ENCODE results near the gene IGSF5. TPM values are rescaled to one million over a fixed set of nuclear protein-coding genes. Genes with fewer than 3 reads are reported as not detected.

Gene IGSF5
- total and polyA plus RNA-seq, 9 of the 15 experiments (the other 6 are each of a cell fraction or from before 2014, with no cell fraction given) = not detected

- TF ChIP-seq ID3 (CRISPR knock-in tag; IDR thresholded peaks at IDR 0.05) = no peak
- no peak for TF ChIP-seq ID3 (tag; IDR thresholded peaks at IDR 0.05)
- no peak for TF ChIP-seq FOXA1 (IDR thresholded peaks at IDR 0.05; ENCODE audit: borderline replicate concordance)
- peak; percentile 33; the same call in 1 of the 2 replicates for TF ChIP-seq ZNF395 (CRISPR knock-in tag; IDR thresholded peaks at IDR 0.05)
- no peak for TF ChIP-seq MED1 (CRISPR knock-in tag; IDR thresholded peaks at IDR 0.05; ENCODE audit: borderline replicate concordance)
- peak in 1 of 2 experiments; percentile 3; a peak in 1 of 4 replicates for TF ChIP-seq TEAD1 (CRISPR knock-in tag; IDR thresholded peaks at IDR 0.05)
- no peak for TF ChIP-seq DMBX1 (CRISPR knock-in tag; IDR thresholded peaks at IDR 0.05; ENCODE audit: borderline replicate concordance)
- TF ChIP-seq MAFG (tag; conservative IDR thresholded peaks at IDR 0.05) = no peak
- TF ChIP-seq ZKSCAN8 (CRISPR knock-in tag; IDR thresholded peaks at IDR 0.05) = peak; percentile 42; the same call in 1 of the 2 replicates
- 0 out of 2 replicates have a peak, but pooled peaks have one; percentile 8 for TF ChIP-seq OTX1 (CRISPR knock-in tag; IDR thresholded peaks at IDR 0.05)
- peak in 1 of 2 experiments; percentile 76; a peak in 2 of 4 replicates for TF ChIP-seq TRIM24 (IDR thresholded peaks at IDR 0.05)
- peak; percentile 57 for TF ChIP-seq CXXC5 (CRISPR knock-in tag; IDR thresholded peaks at IDR 0.05)
- TF ChIP-seq ARID3A (IDR thresholded peaks at IDR 0.05; ENCODE audit: borderline replicate concordance, low read depth, low read length) = no peak
- no peak for TF ChIP-seq ZNF143 (CRISPR knock-in tag; IDR thresholded peaks at IDR 0.05)
- TF ChIP-seq STAG1 (CRISPR knock-in tag; IDR thresholded peaks at IDR 0.05; ENCODE audit: borderline replicate concordance) = no peak
- TF ChIP-seq KDM4B (IDR thresholded peaks at IDR 0.05; ENCODE audit: borderline replicate concordance in 2 of 2, low read depth in 1 of 2) = no peak
- peak; percentile 86 for TF ChIP-seq ZNF584 (CRISPR knock-in tag; IDR thresholded peaks at IDR 0.05; ENCODE audit: low read depth)
- peak; percentile 73 for TF ChIP-seq ATF7 (IDR thresholded peaks at IDR 0.05)
- peak; percentile 96 for TF ChIP-seq ZNF589 (CRISPR knock-in tag; IDR thresholded peaks at IDR 0.05; ENCODE audit: low read depth)
- TF ChIP-seq ZNF408 (CRISPR knock-in tag; IDR thresholded peaks at IDR 0.05; ENCODE audit: low read depth) = no peak
- TF ChIP-seq HMGXB4 (CRISPR knock-in tag; IDR thresholded peaks at IDR 0.05) = no peak
Measured at GRCh38 chr21:39842741-39843459, 97.9 kb downstream of the IGSF5 start (continued).
